Measurements from ENCODE around the gene NOP53.
"Not testable (repeated sequence)": the region's sequence is repeated elsewhere in the genome, so short reads cannot be mapped to it uniquely, and the experiment has no call there.

Gene NOP53

GRCh38 chr19:47765523-47766358 lies 20.4 kb downstream of the NOP53 start:
- DNase-seq (ENCODE audit: low spot score), result peak; percentile 65
- TF ChIP-seq CTCF (IDR thresholded peaks at IDR 0.05; ENCODE audit: extremely low read depth, missing control alignments), result peak; percentile 69

- no peak for DNase-seq (ENCODE audit: low spot score)
- TF ChIP-seq CTCF (IDR thresholded peaks at IDR 0.05; ENCODE audit: extremely low read depth, missing control alignments), result no peak
Observed at GRCh38 chr19:47766359-47766620, 20.9 kb downstream of the NOP53 start.

- no peak for DNase-seq (ENCODE audit: low spot score)
- TF ChIP-seq CTCF (IDR thresholded peaks at IDR 0.05; ENCODE audit: extremely low read depth, missing control alignments), result no peak
Observed at GRCh38 chr19:47766670-47767069, 21.3 kb downstream of the NOP53 start.

GRCh38 chr19:47767349-47767748 lies 22.0 kb downstream of the NOP53 start:
- no peak for TF ChIP-seq CTCF (IDR thresholded peaks at IDR 0.05; ENCODE audit: extremely low read depth, missing control alignments)
- DNase-seq (ENCODE audit: low spot score), result no peak

- DNase-seq (ENCODE audit: low spot score), result no peak
- TF ChIP-seq CTCF (IDR thresholded peaks at IDR 0.05; ENCODE audit: extremely low read depth, missing control alignments), result no peak
Observed at GRCh38 chr19:47768604-47769003, 23.3 kb downstream of the NOP53 start.

GRCh38 chr19:47769534-47769933 lies 24.2 kb downstream of the NOP53 start:
- DNase-seq (ENCODE audit: low spot score), result no peak
- no peak for TF ChIP-seq CTCF (IDR thresholded peaks at IDR 0.05; ENCODE audit: extremely low read depth, missing control alignments)

- not testable (repeated sequence) for DNase-seq (ENCODE audit: low spot score)
Observed at GRCh38 chr19:47771291-47771690, 25.9 kb downstream of the NOP53 start.

GRCh38 chr19:47776568-47776967 lies 31.2 kb downstream of the NOP53 start:
- no peak for DNase-seq (ENCODE audit: low spot score)
- TF ChIP-seq CTCF (IDR thresholded peaks at IDR 0.05; ENCODE audit: extremely low read depth, missing control alignments), result no peak

- not testable (repeated sequence) for DNase-seq (ENCODE audit: low spot score)
Observed at GRCh38 chr19:47777245-47778048, 32.1 kb downstream of the NOP53 start.

All from GM20000 (cell line).